Mammary epithelial cell (primary cell): ENCODE data around the gene ZNF586.

Source experiments
- CTCF ChIP-seq, 2 donors: IDR thresholded peaks in 1 of 2; conservative IDR thresholded peaks in 1 of 2; 2 replicates each; pipeline ENCODE4 v1.5.1; 2011 to 2012; ENCODE audit warnings: inconsistent platforms in 2 of 2, low read length in 2 of 2, mild to moderate bottlenecking in 2 of 2, control low read depth in 1 of 2, low read depth in 1 of 2; ENCODE audit not compliant: insufficient read depth in 1 of 2; ENCODE audit errors: extremely low read depth in 1 of 2
- EZH2 ChIP-seq: IDR thresholded peaks from 2 replicates; pipeline ENCODE4 v1.6.1; 2012; ENCODE audit warnings: low read length, inconsistent platforms, borderline replicate concordance

- TF ChIP-seq CTCF (conservative IDR thresholded peaks at IDR 0.05 in 1 of 2, IDR thresholded peaks at IDR 0.05 in 1 of 2; ENCODE audit: extremely low read depth in 1 of 2, insufficient read depth in 1 of 2, low read depth in 1 of 2, low read length in 2 of 2) (no peak), EZH2 (no peak)
These were observed 11.5 kb upstream of the ZNF586 start for GRCh38 chr19:57757941-57758340.
